Urothelium cell line (cell line): ENCODE measurements around the gene LTA4H.

Source experiments
- DNase-seq: peaks from one replicate; pipeline ENCODE4 v3.0.0; 2011; ENCODE audit warnings: low spot score, mixed read lengths
- FAIRE-seq: peaks from 2 replicates; lab custom pipeline; 2011; peaks lifted over from hg19 to GRCh38; lab: Jason Lieb, UNC

The LTA4H gene

GRCh38 chr12:96060041-96060440 lies 24.7 kb upstream of the LTA4H start:
- FAIRE-seq, result no peak
- no peak for DNase-seq

DNA sequence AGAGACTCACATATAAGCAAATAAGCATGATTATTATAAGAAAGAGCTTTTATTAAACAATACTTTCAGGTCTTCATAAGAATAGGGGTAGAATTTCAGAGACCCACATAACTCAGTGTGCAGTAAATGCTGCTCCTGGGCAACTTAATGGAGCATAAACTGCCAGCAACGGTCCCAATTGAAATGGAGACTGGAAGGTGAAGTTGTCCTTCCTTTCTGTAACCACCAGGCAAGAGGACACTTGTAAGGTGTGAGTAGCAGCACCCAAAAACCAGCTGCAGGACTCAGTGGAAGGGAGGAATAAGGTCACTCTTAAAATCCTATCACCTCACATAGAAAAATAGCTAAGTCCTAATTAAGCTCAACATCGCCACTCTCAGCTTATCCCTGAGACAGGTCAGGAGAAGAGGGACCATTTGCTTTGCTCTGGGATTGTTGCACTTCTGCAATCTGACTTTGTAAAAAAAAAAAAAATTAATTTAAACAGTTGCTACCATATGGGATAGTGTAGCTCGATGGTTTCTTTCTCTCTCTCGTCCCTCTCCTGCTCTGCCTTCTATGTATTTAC lies 22.7 kb upstream of the LTA4H start:
- FAIRE-seq, result no peak
- DNase-seq, result no peak

DNA sequence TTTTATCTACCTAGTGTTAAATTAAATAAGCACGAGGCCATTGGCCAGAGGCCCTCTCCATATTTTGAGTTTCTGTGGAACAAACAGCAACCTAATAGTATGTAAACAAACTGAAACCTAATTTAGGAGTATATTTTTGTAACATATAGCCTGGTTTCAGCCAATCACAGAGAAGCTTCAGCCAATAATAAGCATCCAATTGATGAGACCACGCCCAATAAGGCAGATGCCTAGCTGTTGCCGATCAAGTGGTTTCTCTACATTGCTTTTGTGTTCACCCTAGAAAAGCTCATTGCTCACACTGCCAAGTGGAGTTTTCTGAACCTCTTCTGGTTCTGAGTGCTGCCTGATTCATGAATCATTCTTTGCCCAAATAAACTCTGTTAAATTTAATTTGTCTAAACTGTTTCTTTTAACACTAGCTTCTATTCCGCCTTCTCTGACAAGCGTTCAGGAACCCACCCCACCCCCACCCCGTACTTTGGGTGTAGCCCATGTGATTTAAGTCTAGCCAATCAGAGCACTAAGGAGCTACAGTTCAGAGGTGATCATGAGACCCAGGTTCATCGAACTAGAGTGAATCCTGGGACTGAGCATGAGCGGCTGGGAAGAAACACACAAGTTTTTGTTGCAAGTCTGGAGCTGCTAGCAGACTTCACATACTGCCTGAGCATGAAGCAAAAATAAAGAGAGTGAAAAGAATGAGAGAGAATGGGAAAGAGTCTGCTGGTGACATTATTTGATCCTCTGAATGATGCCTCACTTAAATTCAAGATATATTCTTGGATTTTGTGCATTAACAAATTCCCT lies 21.5 kb upstream of the LTA4H start:
- FAIRE-seq, result no peak

DNA sequence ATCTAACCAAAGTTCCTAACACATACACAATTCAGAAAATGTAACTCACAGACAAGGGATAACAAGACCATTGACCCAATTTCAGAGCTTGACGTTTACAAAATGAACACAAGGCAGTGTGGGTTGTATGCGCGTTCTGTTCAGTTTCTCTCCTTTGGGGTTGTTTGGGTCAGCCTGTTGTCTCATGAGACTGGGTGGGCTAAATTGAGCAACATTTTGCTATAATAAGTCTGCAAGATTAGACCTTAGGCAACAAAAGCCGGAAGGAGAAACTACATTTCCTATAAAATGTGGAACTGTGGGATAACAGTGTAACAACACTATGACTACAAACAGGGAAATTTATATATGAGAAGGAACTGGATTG lies 18.8 kb upstream of the LTA4H start:
- FAIRE-seq (no peak), DNase-seq (no peak)

More for the DNA sequence above, 21.5 kb upstream of the LTA4H start:
- DNase-seq, result no peak

DNA sequence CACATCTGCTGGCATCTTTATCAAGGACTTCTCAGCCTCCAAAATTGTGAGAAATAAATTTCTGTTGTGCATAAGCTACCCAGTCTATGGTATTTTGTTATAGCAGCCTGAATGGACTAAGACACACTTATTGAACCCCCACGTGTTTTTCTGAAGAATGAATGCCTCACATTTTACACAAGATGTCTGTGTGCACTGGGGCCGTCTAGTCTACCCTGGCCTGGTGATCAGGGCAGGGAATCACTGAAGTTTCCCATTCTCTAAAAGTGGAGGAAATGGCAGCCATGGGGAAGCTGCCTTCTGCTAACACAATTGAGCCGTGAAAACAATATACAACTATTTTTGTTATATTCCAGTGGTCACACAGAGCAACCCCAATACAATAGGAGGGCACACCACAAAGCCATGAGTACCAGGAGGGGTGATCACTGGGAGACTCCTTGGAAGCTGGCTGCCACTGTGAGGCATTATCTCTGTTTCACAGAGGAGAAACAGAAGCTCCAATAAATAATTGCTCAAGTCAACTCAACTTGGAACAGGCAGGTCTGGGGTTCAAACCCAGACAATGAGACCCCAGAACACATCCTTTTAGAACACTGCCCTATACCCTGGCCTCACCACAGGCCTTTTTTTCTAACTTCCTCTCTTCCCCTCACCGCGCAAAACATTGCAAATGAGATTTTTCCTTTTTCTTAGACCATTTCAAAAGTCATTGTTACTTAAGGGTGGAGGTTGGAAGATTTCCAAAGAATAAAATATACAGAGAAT lies 18.3 kb upstream of the LTA4H start:
- FAIRE-seq (no peak), DNase-seq (no peak)

DNA sequence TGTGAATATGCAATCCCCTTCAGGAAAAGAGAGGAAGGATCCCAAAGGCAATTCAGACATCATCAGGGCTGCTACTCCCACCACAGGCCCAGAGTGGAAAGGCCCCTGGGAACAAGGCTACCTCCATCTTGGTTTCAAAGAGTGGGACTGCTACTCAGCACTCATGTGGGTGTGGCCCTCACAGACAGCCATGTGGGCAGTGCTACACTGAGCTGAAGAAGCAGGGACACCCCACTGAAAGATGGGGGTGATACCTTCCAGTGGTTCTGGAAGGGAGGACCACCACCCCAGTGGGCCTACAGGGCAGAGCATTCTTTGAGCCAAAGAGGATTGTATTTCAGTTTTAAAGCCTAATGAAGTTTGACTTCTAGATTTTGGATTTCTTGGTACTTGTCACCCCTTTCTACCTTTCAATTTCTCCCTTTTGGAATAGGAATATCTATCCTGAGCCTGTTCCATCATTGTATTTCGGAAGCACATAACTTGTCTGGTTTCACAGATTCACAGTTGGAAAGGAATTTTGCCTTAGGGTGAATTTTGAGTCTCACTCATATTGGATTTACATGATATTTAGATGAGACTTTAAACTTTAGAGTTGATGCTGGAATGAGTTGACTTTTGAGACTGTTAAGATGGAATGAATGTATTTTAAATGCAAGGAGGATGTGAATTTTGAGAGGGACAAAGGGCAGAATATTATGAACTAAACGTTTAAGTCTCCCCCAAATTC lies 16.5 kb upstream of the LTA4H start:
- FAIRE-seq, result no peak
- no peak for DNase-seq

DNA sequence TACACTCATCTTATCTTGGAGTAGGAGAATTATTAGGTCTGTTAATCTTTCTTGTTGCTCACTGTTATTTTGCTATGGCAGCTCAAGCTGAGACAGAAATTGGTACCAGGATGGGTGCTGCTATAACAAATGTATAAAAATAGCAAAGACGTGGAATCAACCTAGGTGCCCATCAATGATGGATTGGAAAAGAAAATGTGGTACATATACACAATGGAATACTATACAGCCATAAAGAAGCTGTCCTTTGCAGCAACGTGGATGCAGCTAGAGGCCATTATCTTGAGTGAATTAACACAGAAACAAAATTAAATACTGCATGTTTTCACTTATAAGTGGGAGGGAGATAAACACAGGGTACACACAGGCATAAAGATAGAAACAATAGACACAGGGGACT lies 14.8 kb upstream of the LTA4H start:
- FAIRE-seq (no peak), DNase-seq (no peak)

GRCh38 chr12:96049101-96049500 lies 13.7 kb upstream of the LTA4H start:
- FAIRE-seq (no peak), DNase-seq (no peak)

DNA sequence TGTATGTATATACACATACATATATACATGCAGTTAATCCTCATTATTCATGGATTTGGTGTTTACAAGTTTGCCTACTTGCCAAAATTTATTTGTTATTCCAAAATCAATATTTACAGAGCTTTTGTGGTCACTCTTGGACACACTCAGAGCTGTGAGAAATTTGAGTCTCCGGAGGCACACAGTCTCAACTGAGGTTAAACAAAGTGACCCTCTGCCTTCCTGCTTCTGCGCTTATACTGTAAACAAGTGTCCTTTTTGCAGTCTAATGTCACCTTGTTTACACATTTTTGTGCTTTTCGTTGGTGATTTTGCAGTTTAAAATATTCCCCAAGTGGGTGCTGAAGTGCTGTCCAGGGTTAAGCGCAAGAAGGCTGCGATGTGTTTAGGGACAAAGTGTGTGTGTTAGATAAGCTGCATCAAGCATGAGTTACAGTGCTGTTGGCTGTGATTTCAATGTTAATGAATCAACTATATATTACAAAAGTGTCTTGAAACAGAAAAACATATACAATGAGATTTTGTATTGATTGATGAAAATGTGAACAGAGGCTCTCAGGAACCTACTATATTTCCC lies 13.1 kb upstream of the LTA4H start:
- FAIRE-seq, result no peak
- no peak for DNase-seq

DNA sequence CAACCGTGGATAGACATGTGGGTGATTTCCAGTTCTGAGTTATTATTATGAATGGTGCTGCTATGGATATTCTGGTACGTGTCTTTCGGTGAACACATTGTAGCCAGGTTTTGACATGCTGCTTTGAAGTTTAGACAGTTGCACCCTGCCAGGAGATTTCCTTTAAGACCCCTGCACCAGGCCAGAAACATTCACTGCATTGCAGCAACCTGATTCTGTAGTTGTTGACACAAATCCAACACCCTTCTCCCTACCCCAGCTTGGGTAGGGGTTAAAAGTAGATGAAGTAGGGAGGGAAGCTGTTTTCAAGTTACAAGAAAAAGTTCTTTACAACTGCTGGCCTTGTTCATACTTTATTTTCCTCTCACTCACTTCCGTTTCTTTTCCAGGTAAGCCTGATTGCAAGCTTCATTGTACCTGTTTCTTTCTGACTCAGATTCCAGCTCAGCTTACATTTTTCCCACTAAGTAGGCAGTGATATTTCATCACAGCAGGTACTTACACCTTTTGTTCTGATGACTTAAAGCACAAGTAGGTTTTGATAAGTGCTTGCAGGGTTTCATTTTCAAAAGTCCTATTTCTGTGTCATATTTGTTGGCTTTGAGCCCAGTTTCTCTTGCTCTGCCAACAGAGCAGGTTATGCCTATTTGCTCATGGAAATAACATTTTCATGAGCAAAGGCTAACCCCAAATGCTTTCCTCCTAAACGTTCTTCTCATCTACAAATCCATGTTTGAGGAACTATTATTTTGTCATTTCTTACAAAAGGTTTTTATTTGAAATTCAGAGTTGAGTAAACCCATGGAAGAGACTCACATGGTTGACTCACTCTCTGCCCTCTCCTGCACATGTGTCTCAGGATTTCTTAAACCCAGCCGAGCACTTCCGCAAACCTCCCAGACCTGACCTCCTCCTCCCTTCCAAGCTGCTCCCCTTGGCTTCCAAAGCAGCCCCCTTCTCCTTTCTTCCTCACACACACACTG lies 12.1 kb upstream of the LTA4H start:
- peak; percentile 21 for DNase-seq
- FAIRE-seq, result no peak

DNA sequence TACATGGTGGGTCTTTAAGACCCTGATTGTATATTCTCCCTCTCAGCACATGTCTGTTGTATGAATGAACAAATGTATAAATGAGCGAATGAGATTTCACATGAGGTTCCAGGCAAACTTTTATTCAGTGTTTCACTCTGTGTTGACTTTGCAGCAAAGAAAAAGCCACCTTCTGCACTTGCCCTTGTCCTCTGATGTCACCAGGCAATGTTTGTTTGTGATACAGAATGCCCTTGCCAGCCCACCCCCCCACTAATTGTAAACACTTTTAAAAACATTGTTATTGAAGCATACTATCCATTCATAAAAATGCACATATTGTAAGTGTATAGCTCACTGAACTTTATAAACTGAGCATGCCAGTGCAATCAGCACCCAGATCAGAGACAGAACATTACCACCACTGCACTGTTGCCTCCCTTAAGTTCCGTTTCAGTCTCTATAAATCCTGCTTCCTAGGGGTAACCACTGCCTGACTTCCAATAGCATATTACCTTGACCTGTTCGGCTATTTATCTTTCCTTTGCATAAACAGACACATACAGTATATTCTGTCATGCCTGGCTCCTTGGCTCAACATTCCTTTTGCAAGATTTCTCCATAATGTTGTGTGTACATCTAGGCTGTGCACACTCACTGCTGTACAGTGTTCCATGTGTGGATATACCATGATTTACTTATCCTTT lies 11.3 kb upstream of the LTA4H start:
- DNase-seq (no peak), FAIRE-seq (no peak)

DNA sequence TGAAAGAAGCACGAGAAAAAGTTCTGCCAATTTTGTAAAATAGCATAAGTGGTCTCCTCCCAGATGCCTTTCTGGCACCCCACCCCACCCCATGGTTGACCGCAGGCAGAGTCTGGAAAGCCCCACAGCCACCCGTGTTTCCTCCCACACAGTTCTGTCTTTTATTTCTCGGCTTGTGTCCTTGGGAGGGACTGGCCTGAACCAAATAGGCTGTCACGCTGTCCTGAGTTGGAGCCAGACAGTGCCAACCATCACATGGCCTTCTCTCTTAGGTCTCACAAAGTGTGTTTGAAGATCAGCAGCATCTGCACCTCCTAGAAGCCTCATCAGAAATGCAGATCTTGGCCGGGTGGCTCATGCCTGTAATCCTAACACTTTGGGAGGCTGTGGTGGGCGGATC lies 10.2 kb upstream of the LTA4H start:
- FAIRE-seq (no peak), DNase-seq (no peak)

GRCh38 chr12:96044943-96045290 lies 9.5 kb upstream of the LTA4H start:
- DNase-seq (no peak), FAIRE-seq (no peak)

GRCh38 chr12:96044017-96044942 lies 8.9 kb upstream of the LTA4H start:
- no peak for FAIRE-seq
- DNase-seq, result peak; percentile 21

DNA sequence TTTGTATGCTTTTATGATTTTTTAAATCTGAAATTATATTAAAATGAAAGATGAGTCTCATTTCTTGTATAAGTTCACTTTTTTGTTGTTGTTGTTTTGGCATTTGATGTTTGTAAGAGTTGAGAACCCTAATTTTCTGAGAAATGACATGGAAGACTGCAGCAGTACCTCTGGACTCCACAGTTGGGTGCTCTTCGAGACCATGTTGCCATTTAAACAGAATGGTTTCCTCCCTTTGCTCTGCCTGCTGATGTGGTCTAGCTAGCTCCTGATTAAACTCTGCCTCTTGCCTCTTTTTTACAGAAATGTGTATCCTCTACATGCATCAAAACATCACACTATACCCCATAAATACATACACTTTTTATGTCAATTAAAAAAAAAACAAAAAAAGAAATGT lies 5.8 kb upstream of the LTA4H start:
- no peak for FAIRE-seq
- DNase-seq, result no peak

GRCh38 chr12:96040305-96041133 lies 5.1 kb upstream of the LTA4H start:
- no peak for FAIRE-seq
- DNase-seq, result no peak

- DNase-seq (no peak), FAIRE-seq (no peak)
Observed at GRCh38 chr12:96039516-96039915, 4.1 kb upstream of the LTA4H start.
